HL-60/S4 treated with retinoic acid at 250 ng/mL for 4 days and 3 days (cell line): ENCODE results near the gene ZC3H14.
"Not testable (repeated sequence)": the region's sequence is repeated elsewhere in the genome, so short reads cannot be mapped to it uniquely, and the experiment has no call there.

Source experiments
- in situ Hi-C: fragments of 300-500 bp; cut with MboI; formaldehyde crosslinking; loops from 2 replicates; pipeline ENCODE4 v1.7.0; 2022; ENCODE audit warnings: low sequenced_read_pairs

Gene ZC3H14

GRCh38 chr14:88562831-88563686 lies at the start of gene ZC3H14:
Gene ZC3H14, plus strand, starts transcription at chr14:88563037. Its CDS starts 97 bp downstream, at chr14:88563134.
- in situ Hi-C loops: no loop called here

GRCh38 chr14:88515499-88516221 lies 47.2 kb upstream of the ZC3H14 start:
- in situ Hi-C loops: no loop called here

- in situ Hi-C loops: no loop called here
These were observed 45.9 kb upstream of the ZC3H14 start for GRCh38 chr14:88516861-88517357.

GRCh38 chr14:88518592-88519512 lies 44.0 kb upstream of the ZC3H14 start:
- in situ Hi-C loops: no loop called here

- in situ Hi-C loops: no loop called here
These were observed 42.9 kb upstream of the ZC3H14 start for GRCh38 chr14:88519907-88520306.

GRCh38 chr14:88521818-88522217 lies 41.0 kb upstream of the ZC3H14 start:
- in situ Hi-C loops: no loop called here

- in situ Hi-C loops: no loop called here
These were observed 40.4 kb upstream of the ZC3H14 start for GRCh38 chr14:88522393-88522792.

- in situ Hi-C loops: not testable (repeated sequence)
These were observed 32.9 kb upstream of the ZC3H14 start for GRCh38 chr14:88529889-88530288.

GRCh38 chr14:88533064-88533602 lies 29.7 kb upstream of the ZC3H14 start:
- in situ Hi-C loops: no loop called here

- in situ Hi-C loops: no loop called here
These were observed 27.7 kb upstream of the ZC3H14 start for GRCh38 chr14:88535149-88535548.

- in situ Hi-C loops: no loop called here
These were observed 27.0 kb upstream of the ZC3H14 start for GRCh38 chr14:88535813-88536212.

GRCh38 chr14:88541324-88541723 lies 21.5 kb upstream of the ZC3H14 start:
- in situ Hi-C loops: no loop called here

GRCh38 chr14:88542857-88543795 lies 19.7 kb upstream of the ZC3H14 start:
- in situ Hi-C loops: no loop called here

- in situ Hi-C loops: no loop called here
These were observed 17.6 kb upstream of the ZC3H14 start for GRCh38 chr14:88545256-88545655.

- in situ Hi-C loops: no loop called here
These were observed 16.0 kb upstream of the ZC3H14 start for GRCh38 chr14:88546621-88547385.

GRCh38 chr14:88547386-88547780 lies 15.5 kb upstream of the ZC3H14 start:
- in situ Hi-C loops: no loop called here

GRCh38 chr14:88550078-88550477 lies 12.8 kb upstream of the ZC3H14 start:
- in situ Hi-C loops: no loop called here

- in situ Hi-C loops: no loop called here
These were observed 11.6 kb upstream of the ZC3H14 start for GRCh38 chr14:88551094-88551870.
